Measurements from ENCODE around the gene OR10J5.
"Not testable (repeated sequence)": the region's sequence is repeated elsewhere in the genome, so short reads cannot be mapped to it uniquely, and the experiment has no call there.

The OR10J5 gene, protein sequence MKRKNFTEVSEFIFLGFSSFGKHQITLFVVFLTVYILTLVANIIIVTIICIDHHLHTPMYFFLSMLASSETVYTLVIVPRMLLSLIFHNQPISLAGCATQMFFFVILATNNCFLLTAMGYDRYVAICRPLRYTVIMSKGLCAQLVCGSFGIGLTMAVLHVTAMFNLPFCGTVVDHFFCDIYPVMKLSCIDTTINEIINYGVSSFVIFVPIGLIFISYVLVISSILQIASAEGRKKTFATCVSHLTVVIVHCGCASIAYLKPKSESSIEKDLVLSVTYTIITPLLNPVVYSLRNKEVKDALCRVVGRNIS

DNA sequence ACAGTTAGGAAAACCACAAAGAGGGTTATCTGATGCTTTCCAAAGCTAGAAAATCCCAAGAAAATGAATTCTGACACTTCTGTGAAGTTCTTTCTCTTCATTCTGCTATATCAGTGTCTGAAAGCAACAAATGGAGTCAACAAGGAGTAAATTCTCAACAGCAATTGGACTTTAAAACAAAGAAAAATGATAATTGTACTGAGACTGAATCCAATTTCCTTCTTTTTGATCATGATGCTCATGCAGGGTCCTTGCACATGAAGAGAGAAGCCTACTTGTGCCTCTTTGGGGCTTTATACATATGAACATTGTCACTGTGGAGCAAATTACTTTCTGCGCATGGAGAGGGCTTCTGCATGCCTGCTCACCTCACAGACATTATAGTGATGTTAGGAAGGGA is at the start of gene OR10J5:
OR10J5 (minus strand) TSS at position 101 of the 400 bp plus-strand sequence; CDS start at position 101, 0 bp downstream.
- DNase-seq = no peak

- no peak for DNase-seq
Observed at GRCh38 chr1:159584536-159584935, 48.7 kb upstream of the OR10J5 start.

DNA sequence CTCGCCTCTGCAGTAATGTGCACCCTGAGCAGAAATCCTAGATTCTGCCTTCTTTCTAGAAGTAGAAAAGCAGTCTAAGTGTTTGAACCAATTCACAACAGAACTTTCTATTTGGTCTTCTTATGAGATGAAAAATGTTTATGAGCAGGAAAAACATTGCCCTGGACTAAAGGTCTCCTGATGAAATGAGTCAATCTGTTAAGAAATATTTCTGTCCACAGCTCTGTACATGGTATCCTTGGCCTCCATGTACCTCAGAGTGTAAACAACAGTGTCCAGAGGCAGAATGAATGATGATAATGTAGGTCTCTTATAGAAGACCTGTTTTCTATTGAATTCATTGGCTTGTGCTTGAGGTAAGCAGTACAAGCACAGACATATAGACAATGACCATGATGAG is 45.6 kb upstream of the OR10J5 start:
- no peak for DNase-seq

GRCh38 chr1:159580340-159580739 is 44.5 kb upstream of the OR10J5 start:
- DNase-seq = no peak

- no peak for DNase-seq
Observed at GRCh38 chr1:159577446-159577845, 41.6 kb upstream of the OR10J5 start.

DNA sequence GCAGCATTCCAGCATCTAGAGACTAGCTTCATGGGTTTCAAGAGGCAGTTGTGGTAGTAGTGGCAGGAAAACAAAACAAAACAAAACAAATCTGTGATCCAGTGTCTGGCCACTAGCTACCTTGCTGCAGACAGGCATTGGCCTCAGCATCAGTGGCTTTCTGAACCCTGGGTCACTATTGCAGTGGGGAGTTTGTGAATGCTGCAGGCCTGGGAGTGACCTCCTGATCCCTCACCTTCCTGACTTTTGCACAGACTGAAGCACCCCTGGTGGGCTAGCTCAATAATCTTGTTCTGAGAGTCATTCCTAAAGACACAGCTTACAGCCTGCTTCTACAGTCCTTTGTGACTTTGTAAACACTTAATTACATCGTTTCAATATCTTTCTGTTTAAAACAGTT is 26.9 kb upstream of the OR10J5 start:
- no peak for DNase-seq

DNA sequence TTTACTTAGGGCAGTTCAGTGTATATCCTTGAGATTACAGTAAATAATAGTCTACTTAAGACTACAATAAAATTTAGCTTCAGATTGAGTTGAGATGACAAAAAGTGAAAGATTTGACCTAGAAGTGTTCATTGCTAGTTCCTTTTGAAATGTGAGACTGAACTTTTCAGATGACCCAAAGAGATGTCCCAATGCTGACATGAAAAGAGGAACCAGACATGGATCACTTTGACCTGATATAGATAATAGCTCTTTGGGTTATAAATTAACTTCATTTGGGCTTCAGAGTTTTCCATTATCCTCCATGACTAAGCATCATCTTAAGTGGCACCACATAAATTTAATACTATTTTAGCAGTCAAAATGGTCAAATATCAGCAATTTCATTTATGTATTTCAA is 25.7 kb upstream of the OR10J5 start:
- no peak for DNase-seq

GRCh38 chr1:159560599-159560998 is 24.8 kb upstream of the OR10J5 start:
- DNase-seq = no peak

DNA sequence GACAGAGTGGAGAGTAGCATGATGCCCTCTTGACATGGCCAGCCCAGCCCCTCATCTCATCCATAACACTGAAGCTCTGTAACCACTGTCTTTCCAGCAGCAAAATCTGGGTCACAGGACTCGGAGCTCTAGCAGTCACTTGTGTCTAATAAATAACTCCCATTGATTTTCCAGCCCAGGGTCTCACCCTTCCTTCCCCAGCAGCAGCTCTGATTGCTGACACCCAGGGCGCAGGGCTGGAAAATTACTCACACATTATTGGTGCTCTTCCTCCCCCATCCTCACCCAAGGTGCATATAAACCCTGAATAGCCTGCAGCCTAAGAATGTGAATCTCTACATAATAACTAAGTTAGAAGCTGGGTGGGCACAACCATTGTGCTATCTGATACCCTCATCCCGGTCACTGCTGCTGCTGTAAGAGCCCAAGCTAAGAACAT is 21.1 kb upstream of the OR10J5 start:
- DNase-seq = no peak

DNA sequence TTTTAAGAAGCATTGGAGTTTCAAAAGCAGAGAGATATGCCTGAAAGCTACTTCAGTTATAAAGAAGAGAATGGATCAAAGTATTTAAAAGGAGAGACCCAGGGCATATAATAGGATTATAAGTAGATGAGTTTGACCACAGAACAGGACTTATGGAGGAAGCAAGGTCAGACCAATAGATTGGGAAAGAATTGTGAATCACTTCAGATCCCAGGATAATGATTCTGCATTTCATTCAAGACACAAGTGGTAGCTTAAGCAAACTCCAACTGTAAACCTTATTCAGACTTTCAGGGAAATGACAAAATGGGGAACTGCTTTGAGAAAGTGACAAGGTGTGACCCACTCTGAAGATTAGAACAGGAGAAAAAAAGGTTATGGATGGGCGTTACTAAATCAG is 18.9 kb upstream of the OR10J5 start:
- no peak for DNase-seq

GRCh38 chr1:159554261-159554660 is 18.5 kb upstream of the OR10J5 start:
- no peak for DNase-seq

GRCh38 chr1:159548126-159548525 is 12.3 kb upstream of the OR10J5 start:
- DNase-seq = no peak

GRCh38 chr1:159532922-159533321 is 2.9 kb downstream of the OR10J5 start:
- no peak for DNase-seq

- DNase-seq = not testable (repeated sequence)
Observed at GRCh38 chr1:159524792-159525191, 11.0 kb downstream of the OR10J5 start.

- no peak for DNase-seq
Observed at GRCh38 chr1:159510229-159510541, 25.6 kb downstream of the OR10J5 start.

DNA sequence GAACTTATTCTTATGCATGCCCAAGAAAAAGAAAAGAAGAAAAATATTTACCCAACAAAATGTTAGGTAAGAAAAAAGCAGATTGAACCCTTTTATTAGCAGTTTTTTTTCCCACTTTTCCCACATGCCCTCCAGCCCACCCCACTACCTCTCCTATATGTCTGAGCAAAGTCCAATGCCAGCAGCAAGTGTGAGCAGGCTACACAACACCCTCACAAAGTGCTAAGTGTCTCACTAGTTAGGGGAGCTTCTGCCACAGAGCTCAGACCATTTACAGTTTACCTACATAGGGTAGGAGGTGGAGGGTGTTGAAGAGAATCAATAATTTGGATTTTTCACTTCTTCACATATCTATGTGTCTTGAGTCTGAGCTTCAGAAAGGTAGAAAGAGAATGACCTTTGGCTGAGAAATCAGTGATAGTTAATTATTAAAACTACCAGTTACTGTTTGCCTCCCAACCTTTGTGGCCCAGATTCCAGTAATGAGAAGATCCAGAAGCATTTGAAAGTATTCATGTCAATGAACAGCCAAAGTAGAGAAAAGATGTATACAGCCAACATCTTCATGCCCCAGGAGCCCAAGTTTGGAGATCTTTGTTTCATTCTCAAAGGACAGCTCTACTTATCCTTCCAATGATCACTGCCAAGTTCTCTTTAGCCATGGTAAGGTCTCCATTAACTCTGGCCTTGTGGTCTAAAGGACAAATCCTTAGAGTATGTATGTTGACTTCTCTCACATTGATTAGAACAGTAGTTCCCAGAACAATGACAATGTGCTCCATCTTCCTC is 26.2 kb downstream of the OR10J5 start:
- DNase-seq = no peak

DNA sequence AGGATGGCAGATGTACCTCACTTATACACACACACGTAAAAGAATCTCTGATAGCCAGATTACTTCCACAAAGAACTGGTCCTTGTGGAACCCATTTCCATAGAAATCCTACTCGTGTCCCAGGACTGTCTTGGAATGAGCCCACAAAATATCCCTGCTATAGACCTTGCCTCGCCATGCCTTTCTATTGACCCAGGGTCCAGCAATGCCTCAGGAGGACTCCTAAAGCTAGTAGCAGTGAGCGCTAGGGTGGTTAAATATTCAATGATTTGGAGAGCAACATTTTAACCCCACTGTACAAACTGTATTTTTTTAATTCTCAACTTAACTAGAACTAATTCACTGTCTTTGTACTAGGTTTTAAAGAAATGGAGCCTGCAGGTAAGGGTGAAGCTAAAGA is 26.9 kb downstream of the OR10J5 start:
- no peak for DNase-seq

DNA sequence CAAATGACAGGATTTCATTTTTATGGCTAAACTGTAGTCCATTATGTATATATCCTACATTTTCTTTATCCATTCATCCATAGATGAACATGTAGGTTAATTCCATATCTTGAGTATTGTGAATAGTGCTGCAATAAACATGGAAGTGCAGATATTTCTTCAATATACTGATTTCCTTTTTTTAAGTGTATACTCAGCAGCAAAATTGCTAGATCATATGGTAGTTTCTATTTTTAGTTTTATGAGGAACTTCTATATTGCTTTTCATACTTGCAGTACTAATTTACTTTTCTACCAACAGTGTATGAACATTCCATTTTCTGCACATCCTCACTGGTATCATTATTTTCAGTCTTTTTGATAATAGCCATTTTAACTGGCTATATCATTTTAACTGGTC is 30.1 kb downstream of the OR10J5 start:
- no peak for DNase-seq

DNA sequence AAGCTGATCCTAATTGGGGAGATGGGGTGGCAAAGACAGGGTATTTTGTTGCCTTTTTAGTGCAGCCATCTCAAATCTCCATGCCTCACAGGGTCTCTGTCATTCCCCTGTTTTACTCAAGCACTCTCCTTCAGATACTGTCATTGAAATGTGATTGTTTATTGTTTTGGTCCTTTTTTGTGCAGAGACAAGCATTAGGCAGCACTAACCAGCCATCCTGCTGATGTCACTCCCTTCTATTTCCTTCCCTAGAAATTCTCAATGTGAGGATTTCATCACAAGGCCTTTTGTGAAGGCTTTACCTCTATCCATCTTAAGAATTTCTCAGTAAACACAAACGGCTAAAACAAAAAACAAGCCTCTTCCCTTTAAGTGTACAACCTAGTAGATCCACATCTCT is 34.7 kb downstream of the OR10J5 start:
- no peak for DNase-seq

- not testable (repeated sequence) for DNase-seq
Observed at GRCh38 chr1:159494513-159495210, 41.1 kb downstream of the OR10J5 start.

- DNase-seq = no peak
Observed at GRCh38 chr1:159493354-159493753, 42.5 kb downstream of the OR10J5 start.

GRCh38 chr1:159492575-159493323 is 43.1 kb downstream of the OR10J5 start:
- DNase-seq = no peak

Measured in activated naive CD4-positive, alpha-beta T cell treated with anti-CD3 and anti-CD28 coated beads, Interleukin-2, amount 50 U/mL, for 16 hours (primary cell).